Measurements from ENCODE around the gene POFUT1.
A peak's percentile ranks its signal among the peaks of the same experiment; 100 is the strongest.

POFUT1 gene

DNA sequence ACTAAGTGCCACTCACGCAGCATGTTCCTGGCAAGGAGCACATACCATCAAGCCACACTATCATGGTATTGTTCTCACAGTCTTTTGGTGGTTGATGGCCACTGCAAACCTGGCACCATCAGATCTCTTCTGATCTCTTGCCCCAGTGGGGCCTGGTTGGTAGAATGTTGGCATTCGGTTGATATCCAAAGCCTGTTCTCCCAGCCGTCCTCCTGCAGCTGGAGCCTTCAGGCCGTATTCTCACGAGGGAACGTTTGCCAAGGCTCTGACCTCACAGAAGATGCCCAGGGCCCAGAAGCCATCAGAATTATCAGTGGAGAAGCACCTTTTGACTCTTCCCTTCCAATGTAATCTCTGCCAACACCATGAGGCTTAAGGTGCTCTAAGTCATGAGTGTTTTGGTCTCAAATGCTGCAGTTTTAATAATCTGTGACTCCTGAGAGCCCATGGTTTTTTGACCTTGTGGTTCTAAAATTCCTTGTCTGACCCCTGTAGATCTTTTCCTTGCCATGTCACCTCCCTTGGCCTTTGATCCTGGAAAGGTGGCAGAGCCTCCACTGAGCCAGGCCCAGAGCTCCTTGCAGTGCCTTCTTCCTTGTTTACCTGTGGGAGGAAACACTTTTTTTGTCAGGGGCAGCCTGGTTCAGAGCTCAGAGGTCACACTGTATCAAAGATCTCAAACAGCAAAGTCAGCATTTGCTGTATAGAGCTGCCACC is 27.8 kb downstream of the POFUT1 start (continued):
- TF ChIP-seq, protein P1, sequence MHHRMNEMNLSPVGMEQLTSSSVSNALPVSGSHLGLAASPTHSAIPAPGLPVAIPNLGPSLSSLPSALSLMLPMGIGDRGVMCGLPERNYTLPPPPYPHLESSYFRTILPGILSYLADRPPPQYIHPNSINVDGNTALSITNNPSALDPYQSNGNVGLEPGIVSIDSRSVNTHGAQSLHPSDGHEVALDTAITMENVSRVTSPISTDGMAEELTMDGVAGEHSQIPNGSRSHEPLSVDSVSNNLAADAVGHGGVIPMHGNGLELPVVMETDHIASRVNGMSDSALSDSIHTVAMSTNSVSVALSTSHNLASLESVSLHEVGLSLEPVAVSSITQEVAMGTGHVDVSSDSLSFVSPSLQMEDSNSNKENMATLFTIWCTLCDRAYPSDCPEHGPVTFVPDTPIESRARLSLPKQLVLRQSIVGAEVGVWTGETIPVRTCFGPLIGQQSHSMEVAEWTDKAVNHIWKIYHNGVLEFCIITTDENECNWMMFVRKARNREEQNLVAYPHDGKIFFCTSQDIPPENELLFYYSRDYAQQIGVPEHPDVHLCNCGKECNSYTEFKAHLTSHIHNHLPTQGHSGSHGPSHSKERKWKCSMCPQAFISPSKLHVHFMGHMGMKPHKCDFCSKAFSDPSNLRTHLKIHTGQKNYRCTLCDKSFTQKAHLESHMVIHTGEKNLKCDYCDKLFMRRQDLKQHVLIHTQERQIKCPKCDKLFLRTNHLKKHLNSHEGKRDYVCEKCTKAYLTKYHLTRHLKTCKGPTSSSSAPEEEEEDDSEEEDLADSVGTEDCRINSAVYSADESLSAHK (tag by site-specific recombination; IDR thresholded peaks at IDR 0.05), result no peak
- no peak for TF ChIP-seq ZBTB48 (tag by site-specific recombination; IDR thresholded peaks at IDR 0.05)
- no peak for TF ChIP-seq ZNF488 (tag by site-specific recombination; IDR thresholded peaks at IDR 0.05)
- TF ChIP-seq ZNF391 (tag by site-specific recombination; IDR thresholded peaks at IDR 0.05; ENCODE audit: borderline replicate concordance, low read depth), result no peak
- TF ChIP-seq TSHZ1 (tag by site-specific recombination; IDR thresholded peaks at IDR 0.05; ENCODE audit: borderline replicate concordance), result no peak
- no peak for TF ChIP-seq ZNF148 (tag by site-specific recombination; IDR thresholded peaks at IDR 0.05; ENCODE audit: borderline replicate concordance)
- TF ChIP-seq ZFP69B (tag by site-specific recombination; IDR thresholded peaks at IDR 0.05), result no peak

GRCh38 chr20:32236048-32236533 is 28.4 kb downstream of the POFUT1 start:
- no peak overlapping the region for H3K4me3 ChIP-seq (ENCODE audit: low read depth, low read length)
- H3K9me3 ChIP-seq (ENCODE audit: control insufficient read depth, insufficient read depth, low read depth, low read length), result no peaks in the 10 kb centered on the region
- CTCF ChIA-PET, result interaction anchor here (0.9 kb wide), 1 partner anchor 266 kb away, joined by 6 read pairs; no protein-coding TSS in a partner anchor
- POLR2A ChIA-PET, result interaction anchor here (0.6 kb wide), 1 partner anchor 89 kb away, joined by 6 read pairs; no protein-coding TSS in a partner anchor
- H3K27ac ChIP-seq (ENCODE audit: extremely low read depth, low read depth, low read length), result no peak overlapping the region
- TF ChIP-seq ZXDB (tag by site-specific recombination; IDR thresholded peaks at IDR 0.05), result no peak
- no peak for TF ChIP-seq SALL2 (tag by site-specific recombination; IDR thresholded peaks at IDR 0.05; ENCODE audit: borderline replicate concordance)
- peak; percentile 19; the same call in 1 of the 2 replicates for TF ChIP-seq ZNF692 (tag by site-specific recombination; IDR thresholded peaks at IDR 0.05)
- 0 out of 2 replicates have a peak, but pooled peaks cover 2% of the 10 kb centered on the region for H3K4me1 ChIP-seq (ENCODE audit: control insufficient read depth, insufficient read depth, low read length)
- H3K36me3 ChIP-seq (ENCODE audit: control insufficient read depth in 2 of 2, insufficient read depth in 1 of 2, low read length in 2 of 2), result peaks cover 0 to 59% of the 10 kb centered on the region in 2 experiments; a peak in 2 of 3 replicates
